Measurements from ENCODE around the gene SGCD. TPM values are rescaled to one million over a fixed set of nuclear protein-coding genes. Genes with fewer than 3 reads are reported as not detected.
"Not testable (repeated sequence)": the region's sequence is repeated elsewhere in the genome, so short reads cannot be mapped to it uniquely, and the experiment has no call there.

The SGCD gene
- total RNA-seq, 1 experiment from 2014 or later = not detected

DNA sequence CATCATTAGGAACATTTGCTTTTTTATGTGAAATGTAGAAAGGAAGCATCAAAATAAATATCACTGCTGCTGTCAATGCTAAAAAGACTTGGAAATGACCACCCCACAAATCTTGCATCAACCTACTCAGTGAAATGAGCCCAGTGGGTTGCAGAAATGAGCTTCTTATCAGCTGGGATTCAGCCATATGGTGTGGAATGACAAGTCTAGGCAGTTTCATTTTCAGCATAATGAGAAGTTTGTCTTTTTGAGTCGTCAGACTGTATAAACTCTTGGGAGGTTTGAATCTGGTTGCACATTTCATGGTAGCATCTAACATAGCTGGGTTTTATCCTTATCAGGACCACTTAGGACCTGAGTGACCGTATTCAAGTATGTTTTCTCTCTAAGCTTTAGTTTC, 272.0 kb downstream of the SGCD start:
- H3K36me3 ChIP-seq = no peaks in the 10 kb centered on the region
- H3K4me3 ChIP-seq = no peak overlapping the region
- no peaks in the 10 kb centered on the region for H3K4me1 ChIP-seq (replicated peaks)
- no peak overlapping the region for H3K27ac ChIP-seq
- no peaks in the 10 kb centered on the region for H3K27me3 ChIP-seq (replicated peaks)
- H3K9me3 ChIP-seq (replicated peaks) = no peaks in the 10 kb centered on the region
- no peak for DNase-seq (ENCODE audit: low read depth in 1 of 2, low spot score in 2 of 2)

DNA sequence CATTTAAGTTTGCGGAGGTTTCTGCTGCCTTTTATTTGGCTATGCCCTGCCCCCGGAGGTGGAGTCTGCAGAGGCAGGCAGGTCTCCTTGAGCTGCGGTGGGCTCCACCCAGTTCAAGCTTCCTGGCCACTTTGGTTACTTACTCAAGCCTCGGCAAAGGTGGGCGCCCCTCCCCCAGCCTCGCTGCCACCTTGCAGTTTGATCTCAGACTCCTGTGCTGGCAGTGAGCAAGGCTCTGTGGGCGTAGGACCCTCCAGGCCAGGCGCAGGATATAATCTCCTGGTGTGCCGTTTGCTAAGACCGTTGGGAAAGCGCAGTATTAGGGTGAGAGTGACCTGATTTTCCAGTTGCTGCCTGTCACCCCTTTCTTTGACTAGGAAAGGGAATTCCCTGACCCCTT, 283.6 kb downstream of the SGCD start:
- H3K36me3 ChIP-seq; DNase-seq (ENCODE audit: low read depth in 1 of 2, low spot score in 2 of 2): not testable (repeated sequence)

DNA sequence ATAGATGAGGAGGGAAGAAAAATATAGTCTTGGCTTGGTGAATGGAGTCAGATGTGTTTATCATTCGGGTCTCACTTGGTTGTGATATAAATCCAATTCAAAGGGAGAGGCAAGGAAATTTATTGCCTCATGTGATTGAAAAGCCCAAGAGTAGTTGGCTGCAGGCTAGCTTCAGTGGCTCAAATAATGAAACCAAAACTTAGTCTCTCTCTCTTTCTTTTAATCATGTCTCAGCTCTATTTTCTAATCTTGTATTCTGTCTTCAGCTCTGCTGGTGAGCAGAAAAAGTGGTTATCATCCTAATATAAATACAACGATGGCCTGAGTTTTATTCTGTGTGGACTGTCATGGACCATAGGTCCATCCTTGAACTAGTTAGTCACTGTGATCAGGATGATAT, 288.9 kb downstream of the SGCD start:
- Histone ChIP-seq H3K27me3 (replicated peaks) (no peaks in the 10 kb centered on the region), H3K9me3 (replicated peaks) (peaks cover 27% of the 10 kb centered on the region), H3K36me3 (no peaks in the 10 kb centered on the region), H3K27ac (no peak overlapping the region), H3K4me1 (replicated peaks) (no peaks in the 10 kb centered on the region), H3K4me3 (no peak overlapping the region)
- no peak for DNase-seq (ENCODE audit: low read depth in 1 of 2, low spot score in 2 of 2)

More for the DNA sequence above, 283.6 kb downstream of the SGCD start:
- H3K4me3 ChIP-seq; H3K4me1 ChIP-seq (replicated peaks); H3K27ac ChIP-seq; H3K27me3 ChIP-seq (replicated peaks): not testable (repeated sequence)
- peaks cover 22% of the 10 kb centered on the region for H3K9me3 ChIP-seq (replicated peaks)

DNA sequence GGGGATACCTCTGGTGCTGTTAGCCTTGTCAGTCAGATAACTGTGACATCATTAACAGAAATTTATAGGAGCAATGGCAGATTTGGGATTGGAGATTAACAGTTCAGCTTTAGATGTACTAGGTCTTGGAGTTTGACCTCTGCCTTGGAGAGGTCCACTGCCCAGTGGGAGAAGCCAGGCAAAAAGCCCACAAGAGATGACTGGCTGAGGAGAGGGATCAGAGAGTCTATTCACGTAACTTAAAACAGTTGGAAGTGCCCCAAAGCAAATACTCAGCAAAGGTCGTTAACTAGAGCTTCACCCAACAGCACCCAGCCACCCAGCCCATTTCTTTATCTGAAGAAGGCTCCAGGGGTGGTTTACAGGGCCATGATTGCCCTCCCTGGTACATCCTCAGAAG, 290.5 kb downstream of the SGCD start:
- no peak overlapping the region for H3K27ac ChIP-seq
- DNase-seq (ENCODE audit: low read depth in 1 of 2, low spot score in 2 of 2) = no peak
- H3K4me1 ChIP-seq (replicated peaks) = no peaks in the 10 kb centered on the region
- no peak overlapping the region for H3K4me3 ChIP-seq
- peaks cover 20% of the 10 kb centered on the region for H3K9me3 ChIP-seq (replicated peaks)
- H3K27me3 ChIP-seq (replicated peaks) = no peaks in the 10 kb centered on the region
- H3K36me3 ChIP-seq = no peaks in the 10 kb centered on the region

DNA sequence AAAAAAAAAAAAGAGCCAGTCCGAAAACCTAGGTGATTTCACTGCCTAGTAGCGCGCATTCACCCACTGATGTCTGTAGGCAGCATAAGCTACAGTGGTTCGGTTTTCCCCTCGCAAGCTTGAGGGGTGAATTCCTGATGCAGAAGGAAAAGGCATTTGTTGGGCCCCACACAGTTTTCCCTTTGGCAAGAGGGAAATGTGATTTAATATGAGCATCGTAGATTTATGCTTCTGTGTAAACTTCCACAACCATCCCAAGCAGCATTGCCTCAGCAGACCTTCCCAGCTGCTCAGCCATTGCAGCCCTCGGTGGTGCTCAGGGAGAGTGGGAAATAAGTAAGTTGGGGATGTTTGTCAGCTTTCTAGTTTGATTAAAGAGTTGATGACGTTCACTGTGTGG, 291.6 kb downstream of the SGCD start:
- Histone ChIP-seq H3K4me3 (no peak overlapping the region), H3K4me1 (replicated peaks) (no peaks in the 10 kb centered on the region), H3K36me3 (no peaks in the 10 kb centered on the region), H3K27me3 (replicated peaks) (no peaks in the 10 kb centered on the region), H3K27ac (no peak overlapping the region), H3K9me3 (replicated peaks) (peaks cover 12% of the 10 kb centered on the region)
- no peak for DNase-seq (ENCODE audit: low read depth in 1 of 2, low spot score in 2 of 2)

DNA sequence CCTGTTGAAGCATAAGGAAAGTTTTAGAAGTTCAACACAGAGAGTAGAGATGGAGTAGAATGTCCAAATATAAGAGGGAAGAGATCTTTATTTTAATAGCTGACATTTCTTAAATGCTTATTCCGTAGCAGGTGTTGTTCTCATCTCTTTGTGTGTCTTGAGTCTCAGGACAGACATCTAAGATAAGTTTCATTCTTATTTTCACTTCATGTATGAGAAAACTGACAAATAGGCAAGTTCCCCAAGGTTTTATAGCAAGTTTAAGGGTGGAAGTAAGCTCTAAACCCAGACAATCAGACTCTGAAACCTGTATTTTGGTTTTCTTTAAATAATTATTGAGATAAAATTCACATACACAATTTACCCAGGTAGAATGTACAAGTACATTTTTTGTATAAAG, 294.8 kb downstream of the SGCD start:
- no peaks in the 10 kb centered on the region for H3K4me1 ChIP-seq (replicated peaks)
- H3K27ac ChIP-seq = no peak overlapping the region
- 0 out of 2 replicates have a peak, but pooled peaks cover 4% of the 10 kb centered on the region for H3K9me3 ChIP-seq (replicated peaks)
- DNase-seq (ENCODE audit: low read depth in 1 of 2, low spot score in 2 of 2) = no peak
- no peak overlapping the region for H3K4me3 ChIP-seq
- no peaks in the 10 kb centered on the region for H3K36me3 ChIP-seq
- H3K27me3 ChIP-seq (replicated peaks) = no peaks in the 10 kb centered on the region

DNA sequence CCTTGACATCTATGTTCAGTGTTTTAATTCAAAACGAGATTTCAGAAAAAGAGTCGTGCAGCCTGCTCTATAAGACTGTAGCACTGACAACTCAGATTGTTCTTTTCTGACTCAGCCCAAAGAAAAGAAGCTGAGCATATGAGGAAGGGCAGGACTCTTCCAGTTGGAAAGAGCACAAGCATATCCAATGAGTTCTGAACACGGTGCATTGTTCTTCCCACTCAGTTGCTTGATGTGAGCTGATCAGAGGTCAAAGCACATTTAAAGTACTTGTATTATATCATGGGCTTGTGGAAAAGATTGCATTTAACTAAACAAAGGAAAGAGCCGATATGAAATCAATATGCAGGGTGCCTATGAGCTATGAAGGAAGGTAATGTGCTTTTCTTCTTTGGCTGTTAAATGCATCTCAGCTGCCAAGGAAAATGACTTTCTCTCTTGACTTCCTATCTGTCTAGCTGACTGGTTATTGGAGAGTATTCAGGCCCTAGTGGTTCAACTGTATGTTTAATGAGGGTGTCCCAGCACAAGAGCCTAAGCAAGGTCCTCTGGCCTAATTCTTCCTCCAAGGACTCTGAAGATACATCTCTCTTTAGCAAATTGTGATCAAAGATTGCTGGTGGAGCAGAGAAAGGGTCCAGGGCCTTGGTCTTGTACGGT, 296.5 kb downstream of the SGCD start:
- Histone ChIP-seq H3K27me3 (replicated peaks) (no peaks in the 10 kb centered on the region), H3K9me3 (replicated peaks) (0 out of 2 replicates have a peak, but pooled peaks cover 4% of the 10 kb centered on the region), H3K27ac (no peak overlapping the region), H3K4me3 (no peak overlapping the region), H3K36me3 (no peaks in the 10 kb centered on the region), H3K4me1 (replicated peaks) (no peaks in the 10 kb centered on the region)
- DNase-seq (ENCODE audit: low read depth in 1 of 2, low spot score in 2 of 2) = no peak

DNA sequence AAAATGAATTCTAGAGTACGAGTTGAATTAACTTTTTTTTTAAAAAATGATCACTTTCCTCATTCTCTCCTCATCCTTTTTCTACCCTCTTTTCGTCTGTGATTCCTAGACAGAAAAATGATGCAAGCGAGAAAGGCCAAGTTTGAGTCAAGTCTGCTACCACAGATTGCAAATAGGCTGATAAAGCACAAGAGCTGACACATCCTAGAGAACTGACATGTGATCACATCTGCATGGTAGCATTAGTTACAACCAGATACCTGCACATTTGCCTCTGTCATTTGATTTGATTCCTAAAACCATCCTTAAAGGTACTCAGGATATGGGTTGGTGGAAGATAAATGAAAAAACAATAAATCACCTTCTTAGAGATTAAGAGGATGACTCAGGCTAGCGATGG, 297.7 kb downstream of the SGCD start:
- Histone ChIP-seq H3K27me3 (replicated peaks) (no peaks in the 10 kb centered on the region), H3K36me3 (no peaks in the 10 kb centered on the region), H3K27ac (no peak overlapping the region), H3K4me1 (replicated peaks) (no peaks in the 10 kb centered on the region), H3K4me3 (no peak overlapping the region), H3K9me3 (replicated peaks) (0 out of 2 replicates have a peak, but pooled peaks cover 4% of the 10 kb centered on the region)
- no peak for DNase-seq (ENCODE audit: low read depth in 1 of 2, low spot score in 2 of 2)

DNA sequence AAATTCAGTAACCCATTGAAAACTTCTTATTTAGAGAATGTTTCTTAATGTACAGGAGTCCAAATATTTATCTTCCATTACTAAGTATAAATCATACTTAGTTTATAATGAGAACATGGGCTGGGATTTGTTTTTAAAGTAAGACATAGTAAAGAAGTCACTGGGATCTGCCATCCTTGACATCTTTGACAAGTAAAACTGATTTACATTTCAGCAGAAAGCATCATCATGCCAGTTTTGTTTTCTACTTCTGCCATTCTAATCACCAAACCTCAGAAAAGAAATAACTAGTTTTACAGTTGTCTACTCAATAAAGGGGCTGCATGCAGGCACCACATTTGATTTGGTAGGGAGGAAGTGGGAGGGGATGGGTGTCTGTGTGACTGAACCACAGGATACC, 301.5 kb downstream of the SGCD start:
- H3K9me3 ChIP-seq (replicated peaks) = peaks cover under 1% of the 10 kb centered on the region; the same call in 1 of the 2 replicates
- no peaks in the 10 kb centered on the region for H3K4me1 ChIP-seq (replicated peaks)
- no peak overlapping the region for H3K27ac ChIP-seq
- no peak for DNase-seq (ENCODE audit: low read depth in 1 of 2, low spot score in 2 of 2)
- H3K36me3 ChIP-seq = no peaks in the 10 kb centered on the region
- H3K27me3 ChIP-seq (replicated peaks) = no peaks in the 10 kb centered on the region
- no peak overlapping the region for H3K4me3 ChIP-seq

DNA sequence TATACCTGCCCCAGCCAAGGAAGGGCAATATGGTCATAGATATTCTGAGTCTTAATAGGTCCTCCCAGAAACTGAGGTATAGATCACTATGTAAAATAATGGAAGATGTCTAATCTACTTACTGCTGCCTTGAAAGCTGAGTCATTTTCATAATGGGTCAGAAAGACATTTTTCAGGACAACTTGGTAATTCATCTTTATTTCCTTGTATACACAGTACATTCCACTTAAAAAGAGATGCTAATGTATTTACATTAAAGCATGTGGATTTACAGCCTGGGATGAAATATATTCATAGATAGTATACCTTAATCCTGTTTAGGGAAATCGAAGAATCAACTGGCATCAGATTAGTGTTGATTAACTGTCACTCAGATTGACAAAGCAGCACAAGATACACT, 304.0 kb downstream of the SGCD start:
- Histone ChIP-seq H3K27ac (no peak overlapping the region), H3K9me3 (replicated peaks) (no peaks in the 10 kb centered on the region; the same call in 1 of the 2 replicates), H3K4me3 (no peak overlapping the region), H3K4me1 (replicated peaks) (no peaks in the 10 kb centered on the region), H3K36me3 (no peaks in the 10 kb centered on the region), H3K27me3 (replicated peaks) (no peaks in the 10 kb centered on the region)
- no peak for DNase-seq (ENCODE audit: low read depth in 1 of 2, low spot score in 2 of 2)

DNA sequence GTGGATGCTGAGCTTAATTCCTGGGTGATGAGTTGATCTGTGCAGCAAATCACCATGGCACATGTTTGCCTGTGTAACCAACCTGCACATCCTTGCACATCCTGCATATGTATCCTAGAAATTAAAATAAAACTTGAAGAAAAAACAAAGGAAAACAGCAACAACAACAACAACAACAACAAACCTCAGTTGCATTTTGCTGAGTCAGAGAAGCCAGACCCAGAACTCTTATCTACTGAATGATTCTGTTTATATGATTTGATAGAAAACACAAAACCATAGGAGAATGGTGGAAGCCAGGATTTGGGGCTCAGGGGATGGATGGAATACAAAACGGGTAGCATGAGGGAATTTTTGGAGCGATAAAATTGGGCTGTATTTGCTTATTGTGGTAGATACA, 307.3 kb downstream of the SGCD start:
- Histone ChIP-seq H3K27ac (no peak overlapping the region), H3K36me3 (no peaks in the 10 kb centered on the region), H3K4me3 (no peak overlapping the region), H3K9me3 (replicated peaks) (peaks cover 2% of the 10 kb centered on the region), H3K27me3 (replicated peaks) (no peaks in the 10 kb centered on the region), H3K4me1 (replicated peaks) (no peaks in the 10 kb centered on the region)
- no peak for DNase-seq (ENCODE audit: low read depth in 1 of 2, low spot score in 2 of 2)

DNA sequence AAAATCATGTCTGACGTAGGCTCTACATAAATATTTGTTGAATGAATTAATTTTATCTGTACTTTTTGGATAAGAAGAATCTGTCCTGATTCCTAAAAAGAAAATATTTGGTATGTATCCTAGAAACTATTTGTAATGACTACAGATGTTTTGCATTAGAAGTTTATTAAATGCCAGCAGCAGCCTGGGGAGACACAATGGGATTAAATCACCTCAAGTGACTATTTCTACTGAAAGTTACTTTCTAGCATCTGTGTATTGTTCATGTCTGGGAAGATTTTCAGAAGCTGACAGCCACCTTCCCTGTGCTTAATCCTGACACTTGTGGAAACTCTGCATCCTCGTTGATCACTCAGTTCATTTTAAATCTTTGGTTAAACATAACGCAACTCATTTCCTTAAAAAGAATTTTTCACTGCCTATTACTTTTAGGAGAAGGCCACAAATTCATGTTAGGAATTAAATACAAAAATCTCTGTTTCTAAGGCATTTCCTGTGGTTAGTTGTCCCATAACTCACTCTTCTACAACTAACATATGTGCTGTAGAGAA, 313.8 kb downstream of the SGCD start:
- Histone ChIP-seq H3K27me3 (replicated peaks) (no peaks in the 10 kb centered on the region), H3K9me3 (replicated peaks) (peaks cover 3% of the 10 kb centered on the region), H3K4me3 (no peak overlapping the region), H3K27ac (no peak overlapping the region), H3K4me1 (replicated peaks) (no peaks in the 10 kb centered on the region), H3K36me3 (no peaks in the 10 kb centered on the region)
- no peak for DNase-seq (ENCODE audit: low read depth in 1 of 2, low spot score in 2 of 2)

DNA sequence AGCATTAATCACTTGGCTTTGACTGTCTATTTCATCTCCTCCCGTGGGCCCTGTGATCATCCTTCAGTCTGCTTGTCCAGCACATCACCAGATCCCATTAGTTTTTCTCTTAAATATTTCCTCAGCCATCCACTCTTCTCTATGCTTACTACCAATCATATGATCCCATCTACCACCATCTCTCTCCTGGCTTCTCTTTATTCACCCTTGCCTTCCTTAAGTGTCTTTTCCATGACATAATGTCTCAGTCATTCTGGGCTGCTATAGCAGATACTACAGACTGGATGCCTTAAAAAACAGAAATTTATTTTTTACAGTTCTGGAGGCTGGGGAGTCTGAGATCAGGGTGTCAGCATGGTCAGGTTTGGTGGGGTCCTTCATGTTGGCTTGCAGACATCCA, 314.7 kb downstream of the SGCD start:
- DNase-seq (ENCODE audit: low read depth in 1 of 2, low spot score in 2 of 2) = no peak
- Histone ChIP-seq H3K27ac (no peak overlapping the region), H3K4me1 (replicated peaks) (no peaks in the 10 kb centered on the region)

DNA sequence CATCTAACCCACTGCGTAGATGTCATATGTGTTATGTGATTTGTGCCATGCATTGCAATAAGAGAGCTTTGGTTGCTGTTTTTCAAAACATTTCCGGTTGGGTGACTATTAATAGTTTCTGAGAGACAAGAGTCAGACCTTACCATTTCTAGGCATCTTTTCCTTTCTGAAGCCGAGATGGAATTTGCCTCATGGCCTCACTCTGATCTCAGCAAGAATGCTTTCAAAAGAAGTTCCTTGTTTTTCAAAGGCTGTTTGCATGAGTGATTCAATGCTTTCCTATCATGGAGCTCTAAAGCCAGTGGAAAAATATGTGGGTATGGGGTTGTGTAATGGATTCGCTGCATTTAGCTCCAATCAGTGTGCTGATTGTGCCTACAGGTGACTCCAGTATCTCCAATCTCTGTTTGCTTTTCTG, 320.1 kb downstream of the SGCD start:
- H3K4me3 ChIP-seq = no peak overlapping the region
- H3K27ac ChIP-seq = no peak overlapping the region
- no peak for DNase-seq (ENCODE audit: low read depth in 1 of 2, low spot score in 2 of 2)

More for the DNA sequence above, 314.7 kb downstream of the SGCD start:
- no peak overlapping the region for H3K4me3 ChIP-seq
- no peaks in the 10 kb centered on the region for H3K36me3 ChIP-seq
- peaks cover 3% of the 10 kb centered on the region for H3K9me3 ChIP-seq (replicated peaks)
- no peaks in the 10 kb centered on the region for H3K27me3 ChIP-seq (replicated peaks)

DNA sequence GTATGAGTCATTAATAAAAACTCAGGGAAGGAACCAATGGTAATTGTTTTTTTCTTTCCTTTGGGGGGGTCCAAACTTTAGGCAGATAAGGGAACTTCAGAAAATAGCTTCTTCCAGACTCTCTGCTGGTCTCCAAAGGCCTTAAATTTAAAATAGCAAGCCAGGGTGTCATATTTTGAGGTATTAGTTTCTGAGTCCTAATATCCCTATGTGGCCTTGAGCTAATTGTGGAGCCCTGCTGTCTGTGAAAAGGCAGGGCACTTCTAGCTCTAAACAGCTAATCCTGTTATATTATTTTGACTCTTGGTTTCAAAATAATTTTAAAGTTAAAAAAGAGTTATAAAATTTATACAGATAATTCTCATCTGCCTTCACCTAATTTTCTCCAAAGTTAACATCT, 327.5 kb downstream of the SGCD start:
- H3K4me1 ChIP-seq (replicated peaks) = no peaks in the 10 kb centered on the region
- no peak overlapping the region for H3K27ac ChIP-seq
- no peak overlapping the region for H3K4me3 ChIP-seq
- no peaks in the 10 kb centered on the region for H3K36me3 ChIP-seq
- H3K9me3 ChIP-seq (replicated peaks) = no peaks in the 10 kb centered on the region
- H3K27me3 ChIP-seq (replicated peaks) = no peaks in the 10 kb centered on the region
- no peak for DNase-seq (ENCODE audit: low read depth in 1 of 2, low spot score in 2 of 2)

More for the DNA sequence above, 320.1 kb downstream of the SGCD start:
- Histone ChIP-seq H3K9me3 (replicated peaks) (0 out of 2 replicates have a peak, but pooled peaks cover 2% of the 10 kb centered on the region), H3K27me3 (replicated peaks) (no peaks in the 10 kb centered on the region), H3K36me3 (no peaks in the 10 kb centered on the region), H3K4me1 (replicated peaks) (no peaks in the 10 kb centered on the region)
